Mucosa of descending colon (tissue), 3 donors: ENCODE results near the gene PTTG1IP. TPM values are rescaled to one million over a fixed set of nuclear protein-coding genes. Genes with fewer than 3 reads are reported as not detected.

ENCODE experiments used
- ATAC-seq: fragments of 200-7000 bp; cut with Tn5 transposase; one replicate; pipeline ENCODE4 v1.9.1; 2020; ENCODE audit warnings: mild to moderate bottlenecking, moderate library complexity
- DNase-seq, 3 donors: peaks; one replicate each; pipeline ENCODE4 v3.0.0-alpha.2; 2020
- H3K36me3 ChIP-seq: fragments of 200-600 bp; one replicate; pipeline ENCODE4 v1.8.0; 2021; ENCODE audit warnings: low read depth, mild to moderate bottlenecking
- H3K4me1 ChIP-seq: fragments of 200-600 bp; one replicate; pipeline ENCODE4 v1.8.0; 2021; ENCODE audit warnings: low read depth, mild to moderate bottlenecking
- H3K4me3 ChIP-seq: fragments of 200-600 bp; one replicate; pipeline ENCODE4 v1.8.0; 2021; ENCODE audit warnings: mild to moderate bottlenecking
- H3K9me3 ChIP-seq: fragments of 200-600 bp; one replicate; pipeline ENCODE4 v1.8.0; 2021; ENCODE audit warnings: mild to moderate bottlenecking
- intact Hi-C, 2 donors: fragments of 100-400 bp; cut with DNase I in 1 of 2; cut with micrococcal nuclease in 1 of 2; formaldehyde crosslinking; loops; one replicate each; pipeline versions ENCODE4 v1.11.0 to v1.11.1; 2022; cut with DNase I, micrococcal nuclease
- total RNA-seq, 3 donors: library from RNA; stranded (reverse); fragmentation: NEBNext Ultra II Directional in 2 of 3; extraction: Animal tissue kit (Norgen Biotek cat#: 25700) in 2 of 3; gene quantifications; one replicate each; pipeline versions ENCODE4 v1.2.1 to v1.2.4, GENCODE V29; 2021 to 2023
- TF ChIP-seq, protein P1 (sequence below): fragments of 200-600 bp; IDR thresholded peaks from one replicate; pipeline ENCODE4 v1.8.0; 2022; ENCODE audit warnings: antibody characterized with exemption, mild to moderate bottlenecking
- donor health status: DM: no; HTN: no; CAD: no; lungs with moderate emphysema.
- donor health status: DM: no; HTN: no; CAD: no.
- donor health status: DM: no; HTN: yes; CAD: no.

The PTTG1IP gene
- total RNA-seq, 3 donors from 2014 or later: 202 to 391 (median 286) TPM

DNA sequence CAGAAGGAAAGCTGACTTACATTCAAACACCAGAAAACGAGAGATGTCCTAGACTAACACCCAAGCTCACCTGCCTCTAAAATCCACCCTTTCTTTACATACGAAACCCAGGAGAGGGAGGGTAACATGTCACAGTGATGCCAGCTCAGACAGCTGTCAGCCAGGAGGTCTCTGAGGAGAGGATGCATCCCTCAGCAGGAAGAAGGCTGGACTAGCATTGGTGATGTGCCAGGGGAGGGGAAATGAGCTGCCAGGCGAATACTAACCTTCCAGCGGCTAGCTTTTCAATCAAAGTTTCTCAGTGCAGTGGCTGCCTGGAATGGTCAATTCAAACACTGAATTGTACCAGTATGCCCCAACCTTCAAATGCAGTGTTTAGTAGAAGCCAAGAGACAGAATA is 68.3 kb downstream of the PTTG1IP start:
- Histone ChIP-seq H3K36me3 (no peaks in the 10 kb centered on the region), H3K9me3 (no peaks in the 10 kb centered on the region), H3K4me1 (peaks cover 10% of the 10 kb centered on the region), H3K4me3 (no peak overlapping the region)
- ATAC-seq: no peak
- intact Hi-C loops: no loop called here
- TF ChIP-seq, protein P1, sequence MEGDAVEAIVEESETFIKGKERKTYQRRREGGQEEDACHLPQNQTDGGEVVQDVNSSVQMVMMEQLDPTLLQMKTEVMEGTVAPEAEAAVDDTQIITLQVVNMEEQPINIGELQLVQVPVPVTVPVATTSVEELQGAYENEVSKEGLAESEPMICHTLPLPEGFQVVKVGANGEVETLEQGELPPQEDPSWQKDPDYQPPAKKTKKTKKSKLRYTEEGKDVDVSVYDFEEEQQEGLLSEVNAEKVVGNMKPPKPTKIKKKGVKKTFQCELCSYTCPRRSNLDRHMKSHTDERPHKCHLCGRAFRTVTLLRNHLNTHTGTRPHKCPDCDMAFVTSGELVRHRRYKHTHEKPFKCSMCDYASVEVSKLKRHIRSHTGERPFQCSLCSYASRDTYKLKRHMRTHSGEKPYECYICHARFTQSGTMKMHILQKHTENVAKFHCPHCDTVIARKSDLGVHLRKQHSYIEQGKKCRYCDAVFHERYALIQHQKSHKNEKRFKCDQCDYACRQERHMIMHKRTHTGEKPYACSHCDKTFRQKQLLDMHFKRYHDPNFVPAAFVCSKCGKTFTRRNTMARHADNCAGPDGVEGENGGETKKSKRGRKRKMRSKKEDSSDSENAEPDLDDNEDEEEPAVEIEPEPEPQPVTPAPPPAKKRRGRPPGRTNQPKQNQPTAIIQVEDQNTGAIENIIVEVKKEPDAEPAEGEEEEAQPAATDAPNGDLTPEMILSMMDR: no peak
- no peak for DNase-seq

GRCh38 chr21:44804762-44805161 is 68.7 kb downstream of the PTTG1IP start:
- TF ChIP-seq, protein P1: no peak
- Histone ChIP-seq H3K9me3 (no peaks in the 10 kb centered on the region), H3K36me3 (no peaks in the 10 kb centered on the region), H3K4me1 (peaks cover 14% of the 10 kb centered on the region), H3K4me3 (no peak overlapping the region)
- intact Hi-C loops: no loop called here
- no peak for DNase-seq
- no peak for ATAC-seq

DNA sequence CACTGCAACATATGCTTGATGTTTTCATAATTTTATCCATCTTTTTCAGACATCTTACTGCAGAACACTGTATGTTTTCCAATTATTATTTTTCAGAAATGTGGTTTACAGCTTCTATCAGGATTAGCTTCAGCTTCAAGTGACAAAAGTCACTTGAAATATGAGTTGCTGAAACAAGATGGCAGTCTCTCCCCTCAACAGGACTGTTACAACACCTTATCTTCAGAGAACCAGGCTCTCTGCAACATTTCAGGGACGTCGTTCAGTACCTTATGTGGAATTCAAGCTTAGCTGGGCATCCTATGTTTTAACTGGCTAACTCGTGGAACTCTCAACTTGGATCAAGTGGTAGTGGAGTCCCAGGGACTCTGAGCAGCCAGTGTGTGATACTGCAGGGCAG is 69.8 kb downstream of the PTTG1IP start:
- Histone ChIP-seq H3K4me3 (no peak overlapping the region), H3K36me3 (no peaks in the 10 kb centered on the region), H3K9me3 (no peaks in the 10 kb centered on the region), H3K4me1 (peaks cover 15% of the 10 kb centered on the region)
- intact Hi-C loops: no loop called here
- TF ChIP-seq, protein P1: no peak
- DNase-seq: no peak
- no peak for ATAC-seq

GRCh38 chr21:44802396-44803153 is 70.9 kb downstream of the PTTG1IP start:
- peaks cover 15% of the 10 kb centered on the region for H3K4me1 ChIP-seq
- H3K9me3 ChIP-seq: no peaks in the 10 kb centered on the region
- ATAC-seq (peak; percentile 2), DNase-seq (no peak)
- TF ChIP-seq, protein P1: no peak
- H3K36me3 ChIP-seq: no peaks in the 10 kb centered on the region
- H3K4me3 ChIP-seq: no peak overlapping the region
- intact Hi-C loops: no loop called here

- peaks cover 15% of the 10 kb centered on the region for H3K4me1 ChIP-seq
- no peaks in the 10 kb centered on the region for H3K9me3 ChIP-seq
- H3K36me3 ChIP-seq: no peaks in the 10 kb centered on the region
- TF ChIP-seq, protein P1: no peak
- peak; percentile 83 to 91 (median 89) for DNase-seq
- intact Hi-C loops: no loop called here
- peak; percentile 97 for ATAC-seq
- H3K4me3 ChIP-seq: peak within 1 kb of the TSS; percentile 69
Measured at GRCh38 chr21:44801468-44802395, 71.8 kb downstream of the PTTG1IP start, which contains the start of gene UBE2G2. TSS of gene UBE2G2 (minus strand) at chr21:44801820. CDS start at chr21:44801748, 72 bp downstream.
